Spleen (tissue), 11 donors: Measurements from ENCODE around the gene ERG. TPM values are rescaled to one million over a fixed set of nuclear protein-coding genes. Genes with fewer than 3 reads are reported as not detected.

Experiments
- DNase-seq: peaks from one replicate; pipeline ENCODE4 v3.0.0-alpha.2; 2020
- H3K27ac ChIP-seq, 8 donors: fragments of 200-600 bp; sonication (generic) in 7 of 8; 1 replicate in 4 of 8; 2 replicates in 4 of 8; pipeline versions ENCODE4 v1.5.0 to v1.8.0; 2016 to 2021; ENCODE audit warnings: inconsistent platforms in 4 of 8, mild to moderate bottlenecking in 4 of 8, moderate library complexity in 1 of 8
- H3K27me3 ChIP-seq, 7 donors: fragments of 200-600 bp; sonication (generic) in 6 of 7; replicated peaks in 1 of 7; 1 replicate in 4 of 7; 2 replicates in 3 of 7; pipeline versions ENCODE4 v1.5.0 to v1.8.0; 2016 to 2021; ENCODE audit warnings: inconsistent platforms in 3 of 7, mild to moderate bottlenecking in 1 of 7
- H3K36me3 ChIP-seq, 6 donors: fragments of 200-600 bp; sonication (generic) in 5 of 6; 1 replicate in 4 of 6; 2 replicates in 2 of 6; pipeline versions ENCODE4 v1.5.0 to v1.8.0; 2016 to 2021; ENCODE audit warnings: inconsistent platforms in 2 of 6
- H3K4me1 ChIP-seq, 6 donors: fragments of 200-600 bp; sonication (generic) in 5 of 6; 1 replicate in 3 of 6; 2 replicates in 3 of 6; pipeline versions ENCODE4 v1.5.0 to v1.8.0; 2016 to 2021; ENCODE audit warnings: inconsistent platforms in 3 of 6
- H3K4me3 ChIP-seq, 8 donors: fragments of 200-600 bp; sonication (generic) in 7 of 8; 1 replicate in 4 of 8; 2 replicates in 4 of 8; pipeline versions ENCODE4 v1.5.0 to v1.8.0; 2016 to 2021; ENCODE audit warnings: inconsistent platforms in 4 of 8, mild to moderate bottlenecking in 4 of 8, moderate library complexity in 2 of 8
- H3K9me3 ChIP-seq, 8 donors: fragments of 200-600 bp; sonication (generic) in 7 of 8; 1 replicate in 4 of 8; 2 replicates in 4 of 8; pipeline versions ENCODE4 v1.5.0 to v1.8.0; 2016 to 2021; ENCODE audit warnings: inconsistent platforms in 4 of 8
- CTCF ChIP-seq, 11 experiments: fragments of 200-600 bp in 7 of 11; fragments of 450-650 bp in 4 of 11; sonication (generic) in 4 of 11; IDR thresholded peaks in 8 of 11; conservative IDR thresholded peaks in 3 of 11; 1 replicate in 7 of 11; 2 replicates in 4 of 11; pipeline versions ENCODE4 v1.4.0 to v1.8.0; 2016 to 2021; ENCODE audit warnings: antibody characterized with exemption in 11 of 11, inconsistent platforms in 4 of 11, mild to moderate bottlenecking in 1 of 11
- POLR2A ChIP-seq, 3 donors: fragments of 450-650 bp; IDR thresholded peaks; one replicate each; pipeline ENCODE4 v1.5.1; 2017; ENCODE audit warnings: antibody characterized with exemption in 3 of 3, mild to moderate bottlenecking in 1 of 3
- POLR2AphosphoS5 ChIP-seq, 3 donors: sonication (generic); formaldehyde crosslinking; IDR thresholded peaks; one replicate each; pipeline ENCODE4 v1.5.1; 2017; ENCODE audit warnings: antibody characterized with exemption in 3 of 3
- WGBS, 5 donors: extraction: QIAGEN DNeasy Blood & Tissue Kit in 3 of 5; methylation state at CpG; one replicate each; pipeline versions ENCODE4 v1.1.5 to v1.1.7; 2013 to 2018; 5-methylcytosine and 5-hydroxymethylcytosine counted together
- intact Hi-C: fragments of 100-400 bp; cut with DNase I; formaldehyde crosslinking; loops from one replicate; pipeline ENCODE4 v1.15.0; 2023; ENCODE audit warnings: low total_unique reads
- polyA plus RNA-seq, 3 donors: library from polyadenylated mRNA; stranded (reverse); fragments of 200-250 nt; gene quantifications; one replicate each; pipeline ENCODE4 v1.2.1, GENCODE V29; 2013
- total RNA-seq, 7 donors: library from RNA; depleted of rRNA in 3 of 7; stranded (reverse); fragments of >200 nt in 3 of 7; fragmentation: NEBNext Ultra II Directional in 4 of 7; extraction: Animal tissue kit (Norgen Biotek cat#: 25700) in 4 of 7; gene quantifications; one replicate each; pipeline versions ENCODE4 v1.1.0 to v1.2.1, GENCODE V29; 2016 to 2021
- donor health status: healthy with polysubstance abuse.
- donor health status: DM: no; HTN: no; CAD: no; lungs with moderate emphysema.
- donor health status: DM: no; HTN: no; CAD: no.
- donor health status: Bipolar disorder and iron deficiency.
- donor health status: healthy.
- donor health status: DM: no; HTN: no; CAD: no.
- donor health status: DM: yes; HTN: yes; CAD: no.

Gene ERG
- total and polyA plus RNA-seq, 10 donors, result 7.3 to 93.8 (median 57.5) TPM

- peaks cover 0 to 9% (median 3%) of the 10 kb centered on the region in 6 donors for H3K4me1 ChIP-seq
- intact Hi-C loops, result no loop called here
- no peaks in the 10 kb centered on the region for H3K9me3 ChIP-seq
- H3K36me3 ChIP-seq, result no peaks in the 10 kb centered on the region
- H3K4me3 ChIP-seq, result no peak overlapping the region
- TF ChIP-seq POLR2A (IDR thresholded peaks at IDR 0.05) (no peak), POLR2AphosphoS5 (IDR thresholded peaks at IDR 0.05) (no peak), CTCF (IDR thresholded peaks at IDR 0.05 in 8 of 11, conservative IDR thresholded peaks at IDR 0.05 in 3 of 11) (no peak)
- H3K27me3 ChIP-seq, result peaks cover 0 to 4% (median 0%) of the 10 kb centered on the region in 7 donors
- 66 to 92% (median 78%) methylated on average over 3 of the region's 3 CpGs for WGBS, 5 donors
- H3K27ac ChIP-seq, result no peak overlapping the region
- no peak for DNase-seq
Observed at GRCh38 chr21:38511662-38512243, 13.5 kb upstream of the ERG start.

DNA sequence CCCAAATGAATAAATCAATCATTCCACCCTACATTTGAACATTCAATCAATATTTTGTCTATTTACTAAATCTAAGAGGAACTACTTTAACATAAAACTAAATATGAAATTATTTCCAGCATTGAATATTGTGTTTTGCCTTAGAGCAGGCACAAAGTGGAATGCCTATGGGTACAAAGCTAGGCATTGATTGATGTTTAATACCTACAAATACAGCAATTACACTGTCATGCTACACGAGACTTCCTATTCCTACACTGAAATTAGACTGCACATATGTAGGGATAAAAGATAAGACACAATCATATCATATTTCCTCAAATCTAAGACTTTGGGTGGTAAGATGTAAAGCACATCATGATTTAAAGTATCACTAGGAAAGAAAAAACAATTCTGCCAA is 12.9 kb upstream of the ERG start:
- 57 to 88% (median 67%) methylated on average over 1 of the region's 1 CpG for WGBS, 5 donors
- no peak for TF ChIP-seq CTCF (IDR thresholded peaks at IDR 0.05 in 8 of 11, conservative IDR thresholded peaks at IDR 0.05 in 3 of 11)
- no peak for TF ChIP-seq POLR2AphosphoS5 (IDR thresholded peaks at IDR 0.05)
- TF ChIP-seq POLR2A (IDR thresholded peaks at IDR 0.05), result no peak
- intact Hi-C loops, result no loop called here

GRCh38 chr21:38507374-38507942 is 9.2 kb upstream of the ERG start:
- intact Hi-C loops, result loop anchor here (10.0 kb wide), 1 partner anchor 627 kb away; no protein-coding TSS in a partner anchor
- WGBS, 5 donors, result 64 to 95% (median 75%) methylated on average over 4 of the region's 4 CpGs
- Histone ChIP-seq H3K9me3 (no peaks in the 10 kb centered on the region), H3K36me3 (no peaks in the 10 kb centered on the region), H3K27ac (no peak overlapping the region), H3K4me3 (no peak overlapping the region), H3K4me1 (peaks cover 0 to 45% (median 19%) of the 10 kb centered on the region in 6 donors), H3K27me3 (peaks cover 0 to 4% (median 0%) of the 10 kb centered on the region in 7 donors)
- no peak for TF ChIP-seq POLR2AphosphoS5 (IDR thresholded peaks at IDR 0.05)
- TF ChIP-seq CTCF (IDR thresholded peaks at IDR 0.05 in 8 of 11, conservative IDR thresholded peaks at IDR 0.05 in 3 of 11), result no peak
- TF ChIP-seq POLR2A (IDR thresholded peaks at IDR 0.05), result no peak
- DNase-seq, result no peak

More for the DNA sequence above, 12.9 kb upstream of the ERG start:
- H3K36me3 ChIP-seq, result no peaks in the 10 kb centered on the region
- no peak overlapping the region for H3K27ac ChIP-seq
- DNase-seq, result no peak
- no peaks in the 10 kb centered on the region for H3K9me3 ChIP-seq
- H3K27me3 ChIP-seq, result peaks cover 0 to 4% (median 0%) of the 10 kb centered on the region in 7 donors
- H3K4me3 ChIP-seq, result no peak overlapping the region
- H3K4me1 ChIP-seq, result peaks cover 0 to 14% (median 7%) of the 10 kb centered on the region in 6 donors

- intact Hi-C loops, result loop anchor here (10.0 kb wide), 1 partner anchor 628 kb away; no protein-coding TSS in a partner anchor
- WGBS, 5 donors, result 26 to 34% (median 30%) methylated on average over 21 to 24 of the region's 24 CpGs
- H3K27ac ChIP-seq, result peak overlapping the region in 5 of 8 donors; percentile 1 to 43 (median 34)
- DNase-seq, result no peak
- peak overlapping the region in 1 of 8 donors; percentile 35 for H3K4me3 ChIP-seq
- H3K36me3 ChIP-seq, result no peaks in the 10 kb centered on the region
- TF ChIP-seq CTCF (IDR thresholded peaks at IDR 0.05 in 8 of 11, conservative IDR thresholded peaks at IDR 0.05 in 3 of 11) (no peak), POLR2AphosphoS5 (IDR thresholded peaks at IDR 0.05) (peak in 1 of 3 donors; percentile 27)
- peaks cover 0 to 45% (median 19%) of the 10 kb centered on the region in 6 donors for H3K4me1 ChIP-seq
- peaks cover 0 to 4% (median 0%) of the 10 kb centered on the region in 7 donors for H3K27me3 ChIP-seq
- H3K9me3 ChIP-seq, result no peaks in the 10 kb centered on the region
Observed at GRCh38 chr21:38506661-38507281, 8.5 kb upstream of the ERG start.
